HEK293T (cell line): ENCODE results near the gene TOR4A.
A peak's percentile ranks its signal among the peaks of the same experiment; 100 is the strongest.

Experiments
- CTCF ChIA-PET: fragments of 350-600 bp; formaldehyde crosslinking; extraction: SDS; loops from one replicate; lab custom pipeline; 2021; ENCODE audit warnings: antibody characterized with exemption, inconsistent platforms; lab: Yijun Ruan, JAX
- POLR2A ChIA-PET: fragments of 350-600 bp; formaldehyde crosslinking; extraction: SDS; loops from one replicate; lab custom pipeline; 2020; ENCODE audit warnings: antibody characterized with exemption, inconsistent platforms; lab: Yijun Ruan, JAX
- DNase-seq: peaks from one replicate; pipeline ENCODE4 v3.0.0; 2012; ENCODE audit warnings: mixed read lengths; ENCODE audit errors: extremely low spot score
- ARNT ChIP-seq: fragments of 450-650 bp; IDR thresholded peaks from 2 replicates; pipeline ENCODE4 v1.6.1; 2017; ENCODE audit warnings: mild to moderate bottlenecking
- BHLHE40 ChIP-seq: fragments of 450-650 bp; IDR thresholded peaks from 2 replicates; pipeline ENCODE4 v1.6.1; 2016; ENCODE audit warnings: mild to moderate bottlenecking, moderate library complexity, borderline replicate concordance
- CTBP1 ChIP-seq: fragments of 450-650 bp; IDR thresholded peaks from 2 replicates; pipeline ENCODE4 v1.6.1; 2016; ENCODE audit warnings: borderline replicate concordance
- ELF4 ChIP-seq: fragments of 450-650 bp; IDR thresholded peaks from 2 replicates; pipeline ENCODE4 v1.6.1; 2017; ENCODE audit warnings: antibody characterized with exemption
- FOXA1 ChIP-seq: fragments of 450-650 bp; IDR thresholded peaks from 2 replicates; pipeline ENCODE4 v1.6.1; 2016; ENCODE audit warnings: mild to moderate bottlenecking
- FOXK2 ChIP-seq: fragments of 450-650 bp; IDR thresholded peaks from 2 replicates; pipeline ENCODE4 v1.6.1; 2016; ENCODE audit warnings: mild to moderate bottlenecking
- FOXM1 ChIP-seq: fragments of 450-650 bp; IDR thresholded peaks from 2 replicates; pipeline ENCODE4 v1.6.1; 2017; ENCODE audit warnings: mild to moderate bottlenecking, borderline replicate concordance
- HDGF ChIP-seq: fragments of 450-650 bp; IDR thresholded peaks from 2 replicates; pipeline ENCODE4 v1.6.1; 2017; ENCODE audit warnings: antibody characterized with exemption, borderline replicate concordance
- L3MBTL2 ChIP-seq: fragments of 450-650 bp; conservative IDR thresholded peaks from 2 replicates; pipeline ENCODE4 v1.6.1; 2016; ENCODE audit warnings: mild to moderate bottlenecking
- LEF1 ChIP-seq: fragments of 450-650 bp; IDR thresholded peaks from 2 replicates; pipeline ENCODE4 v1.6.1; 2017; ENCODE audit warnings: mild to moderate bottlenecking, borderline replicate concordance
- NFRKB ChIP-seq: fragments of 450-650 bp; IDR thresholded peaks from 2 replicates; pipeline ENCODE4 v1.6.1; 2016; ENCODE audit warnings: mild to moderate bottlenecking, moderate library complexity
- SP1 ChIP-seq: fragments of 450-650 bp; IDR thresholded peaks from 2 replicates; pipeline ENCODE4 v1.6.1; 2017
- SUZ12 ChIP-seq: fragments of 450-650 bp; IDR thresholded peaks from 2 replicates; pipeline ENCODE4 v1.6.1; 2016; ENCODE audit warnings: mild to moderate bottlenecking
- TARDBP ChIP-seq: fragments of 450-650 bp; IDR thresholded peaks from 2 replicates; pipeline ENCODE4 v1.6.1; 2016
- ZNF384 ChIP-seq: fragments of 450-650 bp; IDR thresholded peaks from 2 replicates; pipeline ENCODE4 v1.6.1; 2016
- TF ChIP-seq, protein P1 (sequence below): fragments of 450-650 bp; IDR thresholded peaks from 2 replicates; pipeline ENCODE4 v1.6.1; 2016

The TOR4A gene

DNA sequence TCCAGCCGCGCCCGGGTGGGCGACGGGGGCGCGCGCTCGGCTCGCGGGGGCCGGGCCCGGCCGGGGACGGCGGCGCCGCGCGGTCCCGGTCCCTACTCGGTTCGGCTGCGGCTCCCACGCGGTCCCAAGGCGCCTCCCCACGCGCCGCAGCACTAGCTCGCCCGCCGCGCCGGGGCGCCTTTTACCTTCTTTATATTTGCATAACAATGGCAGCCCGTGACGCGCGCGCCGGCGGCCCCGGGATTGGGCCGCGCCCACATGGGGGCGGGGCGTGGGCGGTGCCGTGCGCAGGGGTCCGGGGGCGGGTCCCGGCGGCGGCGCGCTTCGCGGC is 24.6 kb downstream of the TOR4A start, which contains the start of gene NRARP:
TSS of gene NRARP (minus strand) at position 154 of the 331 bp plus-strand sequence. CDS start 343 bp downstream, outside the sequence.
- DNase-seq, result peak; percentile 90
- POLR2A ChIA-PET, result interaction anchor here (0.6 to 3.5 kb wide), 17 partner anchors 9 to 250 kb away, joined by 3 to 18 read pairs (median 4); partner anchors contain the start of genes EXD3, MRPL41, NOXA1 and TUBB4B
- CTCF ChIA-PET, result interaction anchor here (1.2 to 1.3 kb wide), 3 partner anchors 15 to 121 kb away, joined by 4 to 8 read pairs (median 6); partner anchors contain the start of genes EXD3 and NOXA1
- TF ChIP-seq, protein P1, sequence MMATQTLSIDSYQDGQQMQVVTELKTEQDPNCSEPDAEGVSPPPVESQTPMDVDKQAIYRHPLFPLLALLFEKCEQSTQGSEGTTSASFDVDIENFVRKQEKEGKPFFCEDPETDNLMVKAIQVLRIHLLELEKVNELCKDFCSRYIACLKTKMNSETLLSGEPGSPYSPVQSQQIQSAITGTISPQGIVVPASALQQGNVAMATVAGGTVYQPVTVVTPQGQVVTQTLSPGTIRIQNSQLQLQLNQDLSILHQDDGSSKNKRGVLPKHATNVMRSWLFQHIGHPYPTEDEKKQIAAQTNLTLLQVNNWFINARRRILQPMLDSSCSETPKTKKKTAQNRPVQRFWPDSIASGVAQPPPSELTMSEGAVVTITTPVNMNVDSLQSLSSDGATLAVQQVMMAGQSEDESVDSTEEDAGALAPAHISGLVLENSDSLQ, result no peak
- no peak for TF ChIP-seq ELF4

DNA sequence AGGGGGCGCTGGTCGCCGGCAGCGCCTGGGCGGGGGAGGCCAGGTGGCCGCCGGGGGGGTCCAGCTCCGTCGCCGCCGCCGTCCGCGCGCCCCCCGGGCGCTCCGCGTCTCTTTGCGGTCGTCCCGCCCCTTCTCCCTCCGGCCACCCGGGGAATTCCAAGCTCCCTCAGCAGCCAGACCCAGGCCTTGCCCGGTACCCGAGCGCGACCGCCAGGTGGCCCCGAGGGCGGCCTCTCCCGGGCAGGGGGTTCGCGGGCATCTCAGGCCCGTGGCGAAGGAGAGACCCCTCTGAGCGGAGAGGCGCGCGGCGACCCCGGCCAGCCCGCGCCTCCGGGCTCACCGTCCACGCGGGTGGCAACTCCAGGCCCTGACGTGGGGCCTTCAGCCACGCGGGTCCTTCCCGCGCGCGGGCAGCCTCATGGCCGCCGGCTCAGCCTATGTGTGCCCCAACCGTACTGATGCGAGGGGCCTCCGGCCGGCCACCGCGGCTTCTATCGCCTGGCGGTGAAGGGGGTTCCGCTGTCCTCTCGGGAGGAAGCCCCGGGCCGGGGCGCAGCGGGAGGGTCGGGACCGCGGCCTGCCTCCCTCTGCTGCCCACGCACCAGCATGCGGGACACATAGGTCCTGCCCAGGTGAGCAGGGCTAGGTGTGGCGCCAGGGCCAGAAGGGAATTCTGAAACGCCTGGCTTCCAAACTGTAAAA is 25.1 kb downstream of the TOR4A start:
- peak; percentile 82 for TF ChIP-seq TARDBP
- no peak for TF ChIP-seq NFRKB
- DNase-seq, result peak; percentile 81
- POLR2A ChIA-PET, result interaction anchor here (0.6 to 3.5 kb wide), 17 partner anchors 8 to 249 kb away, joined by 3 to 18 read pairs (median 4); partner anchors contain the start of genes EXD3, MRPL41, NOXA1 and TUBB4B
- CTCF ChIA-PET, result interaction anchor here (1.2 to 1.3 kb wide), 3 partner anchors 16 to 121 kb away, joined by 4 to 8 read pairs (median 6); partner anchors contain the start of genes EXD3 and NOXA1

DNA sequence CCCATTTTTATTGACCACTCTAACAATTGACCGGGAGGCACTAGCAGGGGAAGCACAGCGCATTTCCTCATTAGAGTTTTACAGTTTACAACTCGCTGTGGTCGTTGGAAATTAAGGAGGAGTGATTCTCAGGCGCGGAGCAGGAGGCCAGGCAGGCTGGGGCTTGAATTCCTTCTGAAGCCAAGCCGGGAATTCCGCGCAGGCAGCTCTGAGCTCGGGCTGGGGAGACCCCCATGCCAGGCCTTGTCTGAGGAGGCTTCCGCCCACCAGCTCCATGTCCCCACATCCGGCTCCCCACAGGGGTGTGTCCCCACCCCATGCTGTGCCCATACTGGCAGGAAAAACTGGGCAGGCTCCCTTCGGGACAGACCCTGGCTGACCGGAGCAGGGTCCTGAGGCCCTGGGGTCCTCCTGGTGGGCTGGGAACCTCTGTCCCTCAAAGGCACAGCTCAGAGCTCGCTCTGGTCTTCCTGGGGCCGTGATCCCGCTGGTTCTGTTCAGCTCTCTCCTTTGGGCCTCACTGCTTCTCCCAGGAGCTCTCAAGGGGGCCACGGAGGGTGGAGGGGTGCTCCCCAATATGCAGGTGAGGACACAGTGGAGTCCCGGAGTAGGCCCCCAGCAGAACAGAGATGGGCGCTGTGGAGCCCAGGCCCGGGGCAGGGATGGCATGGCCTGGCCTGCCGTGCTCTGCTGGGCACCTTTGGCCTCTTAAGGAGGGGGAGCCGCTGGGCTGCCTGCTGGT is 25.8 kb downstream of the TOR4A start:
- TF ChIP-seq BHLHE40, result no peak
- no peak for TF ChIP-seq ZNF384
- no peak for TF ChIP-seq NFRKB
- TF ChIP-seq LEF1, result no peak
- no peak for TF ChIP-seq SUZ12
- TF ChIP-seq ELF4, result no peak
- TF ChIP-seq HDGF, result no peak
- TF ChIP-seq SP1, result no peak
- TF ChIP-seq FOXK2, result no peak
- TF ChIP-seq FOXM1, result no peak
- TF ChIP-seq CTBP1, result no peak
- no peak for TF ChIP-seq ARNT
- POLR2A ChIA-PET, result interaction anchor here (3.5 kb wide), 1 partner anchor 120 kb away, joined by 18 read pairs; the partner anchor contains the start of genes EXD3 and NOXA1
- CTCF ChIA-PET, result interaction anchor here (0.6 kb wide), 2 partner anchors 89 to 545 kb away, joined by 3 read pairs; partner anchors contain the start of gene LCN8
- no peak for DNase-seq

DNA sequence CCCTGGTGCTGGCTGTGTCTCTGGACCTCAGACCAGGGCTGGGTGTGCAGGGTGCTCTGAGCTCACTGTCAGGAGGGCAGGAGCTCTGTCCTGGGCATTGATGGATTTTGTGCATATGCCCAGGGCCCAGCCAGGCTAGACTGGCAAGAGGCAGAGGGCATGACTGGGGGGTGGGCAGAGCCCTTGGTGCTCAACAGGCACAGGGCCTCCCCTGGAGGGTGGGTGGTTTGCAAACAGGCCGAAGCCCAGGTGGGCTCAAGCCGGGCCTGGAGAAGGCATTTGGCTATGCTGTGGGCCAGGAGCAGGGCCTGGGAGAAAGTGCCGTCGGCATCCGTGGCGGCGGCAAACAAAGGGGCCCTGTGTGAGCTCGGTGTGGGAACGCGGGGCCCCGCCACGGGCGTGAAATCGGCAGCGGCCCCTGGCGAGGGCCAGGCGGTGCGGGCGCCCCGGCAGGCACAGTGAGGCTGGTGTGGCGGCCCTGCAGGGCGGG is 26.4 kb downstream of the TOR4A start:
- ChIA-PET CTCF (interaction anchor here (0.6 kb wide), 2 partner anchors 88 to 546 kb away, joined by 3 read pairs; partner anchors contain the start of gene LCN8), POLR2A (interaction anchor here (3.5 kb wide), 1 partner anchor 119 kb away, joined by 18 read pairs; the partner anchor contains the start of genes EXD3 and NOXA1)
- no peak for DNase-seq
- no peak for TF ChIP-seq NFRKB
- TF ChIP-seq L3MBTL2, result no peak
- TF ChIP-seq, protein P1, result no peak
- no peak for TF ChIP-seq BHLHE40
- TF ChIP-seq FOXK2, result no peak
- no peak for TF ChIP-seq CTBP1
- no peak for TF ChIP-seq TARDBP
- no peak for TF ChIP-seq ZNF384
- no peak for TF ChIP-seq HDGF
- TF ChIP-seq ELF4, result no peak
- TF ChIP-seq ARNT, result no peak
- TF ChIP-seq FOXA1, result no peak
- TF ChIP-seq SUZ12, result no peak
- TF ChIP-seq LEF1, result no peak
- TF ChIP-seq SP1, result no peak
- TF ChIP-seq FOXM1, result no peak

DNA sequence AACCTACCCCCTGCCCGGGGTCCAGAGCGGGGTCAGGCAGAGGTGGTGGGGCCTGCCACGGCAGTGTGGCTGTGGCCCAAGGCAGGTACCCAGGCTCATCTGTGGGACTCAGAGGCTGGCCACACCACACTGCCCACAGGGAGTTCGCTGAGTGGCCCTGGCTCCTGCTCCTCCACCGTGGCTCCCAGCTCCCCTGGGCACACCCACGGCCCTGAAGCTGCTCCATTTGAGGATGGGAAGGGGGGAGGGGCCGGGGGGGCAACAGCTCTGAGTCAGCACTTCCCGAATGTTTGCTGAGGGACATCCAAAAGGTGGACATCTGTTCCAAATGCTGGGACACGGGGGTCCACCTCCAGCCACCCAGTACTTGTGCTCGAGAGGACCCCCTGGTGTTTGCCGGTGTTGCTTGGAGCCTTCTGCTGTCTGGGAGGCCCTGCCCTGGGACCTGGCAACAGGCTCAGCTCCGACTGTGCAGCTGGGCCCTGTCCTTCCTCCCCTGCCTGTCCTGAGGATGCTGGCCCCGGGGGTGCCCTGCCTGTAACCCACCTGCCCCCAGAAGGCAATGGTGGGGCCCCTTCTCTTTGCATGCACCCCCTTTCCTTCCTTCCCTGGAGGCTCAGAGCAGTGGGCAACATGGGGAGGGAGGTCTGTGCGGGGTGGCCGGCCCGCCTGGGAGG is 27.0 kb downstream of the TOR4A start:
- CTCF ChIA-PET, result interaction anchor here (0.7 kb wide), 1 partner anchor 249 kb away, joined by 3 read pairs; no protein-coding TSS in a partner anchor
- DNase-seq, result no peak
- POLR2A ChIA-PET, result interaction anchor here (3.5 kb wide), 1 partner anchor 118 kb away, joined by 18 read pairs; the partner anchor contains the start of genes EXD3 and NOXA1
- no peak for TF ChIP-seq LEF1

DNA sequence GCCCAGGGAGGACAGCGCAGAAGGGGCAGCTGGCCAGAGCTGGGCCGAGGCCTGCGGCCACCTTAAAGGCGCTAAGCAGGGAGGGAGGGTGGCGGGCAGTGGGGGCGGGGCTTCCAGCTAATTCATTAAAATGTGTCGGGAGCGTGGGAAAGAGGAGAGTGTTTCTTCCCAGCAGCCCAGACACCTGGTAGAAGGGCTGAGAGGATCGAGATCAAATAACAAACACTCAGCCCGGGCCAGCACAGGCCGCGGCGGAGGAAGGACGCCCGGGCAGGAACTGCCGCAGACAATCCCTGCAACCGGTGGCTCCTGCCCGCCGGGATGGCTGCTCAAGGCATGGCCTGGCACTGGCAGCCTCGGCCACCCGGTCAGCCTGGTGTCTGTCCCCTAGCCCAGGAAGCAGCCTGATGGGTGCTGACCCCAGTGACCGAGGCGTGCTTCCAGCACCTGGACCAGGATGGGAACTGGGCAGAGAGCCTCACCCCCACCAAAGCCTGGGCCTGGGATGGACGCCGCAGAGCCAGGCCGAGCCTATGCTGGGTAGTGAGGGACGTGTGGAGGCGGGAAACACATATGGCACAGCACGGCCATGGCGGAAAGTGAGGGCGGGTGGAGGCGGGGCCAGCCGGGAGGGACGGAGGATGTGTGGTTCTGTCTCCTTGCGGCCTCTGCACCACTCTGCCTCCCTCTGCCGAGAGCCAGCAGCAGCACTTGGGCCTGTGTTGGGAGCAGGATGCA is 27.7 kb downstream of the TOR4A start:
- ChIA-PET POLR2A (no interaction called here), CTCF (interaction anchor here (0.7 kb wide), 1 partner anchor 250 kb away, joined by 3 read pairs; no protein-coding TSS in a partner anchor)
- no peak for DNase-seq
- TF ChIP-seq LEF1 (no peak), SUZ12 (no peak), BHLHE40 (no peak), TARDBP (no peak), ELF4 (no peak), FOXA1 (no peak), CTBP1 (no peak), SP1 (no peak), ZNF384 (no peak), FOXM1 (no peak), NFRKB (no peak), FOXK2 (no peak), HDGF (no peak)
- TF ChIP-seq, protein P1, result no peak
